ENCODE data around the gene ZBTB20.

ZBTB20 gene

GRCh38 chr3:114983248-114983647 is 163.8 kb downstream of the ZBTB20 start:
- Mint-ChIP-seq H3K36me3 (ENCODE audit: low read depth) (no peaks in the 10 kb centered on the region), H3K27me3 (no peaks in the 10 kb centered on the region), H3K4me3 (no peak overlapping the region), H3K9me3 (no peaks in the 10 kb centered on the region), H3K27ac (no peak overlapping the region), H3K4me1 (no peaks in the 10 kb centered on the region)
- DNase-seq (no peak), ATAC-seq (no peak)

DNA sequence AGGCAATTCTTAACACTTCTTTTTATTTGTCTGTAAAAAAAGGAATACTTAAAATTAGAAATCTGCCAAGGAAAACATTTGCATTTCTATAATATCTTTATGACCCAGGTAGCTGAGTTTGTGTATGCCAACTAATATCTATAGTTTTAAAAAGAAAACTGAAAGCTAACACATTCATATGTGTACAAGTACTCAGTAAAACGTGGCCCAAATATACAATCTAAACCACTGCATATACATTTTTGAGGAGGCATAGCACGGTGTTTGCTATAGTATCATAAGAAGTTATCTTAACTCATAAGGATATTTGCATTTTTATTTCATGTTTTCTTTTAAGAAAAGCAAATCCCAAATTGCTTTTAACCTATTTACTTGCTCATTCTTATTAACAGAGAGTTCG is 172.7 kb downstream of the ZBTB20 start:
- Mint-ChIP-seq H3K27ac (no peak overlapping the region), H3K36me3 (ENCODE audit: low read depth) (peaks cover 10% of the 10 kb centered on the region), H3K4me1 (no peaks in the 10 kb centered on the region), H3K27me3 (no peaks in the 10 kb centered on the region), H3K9me3 (peaks cover 4% of the 10 kb centered on the region), H3K4me3 (no peak overlapping the region)
- ATAC-seq (no peak), DNase-seq (no peak)

DNA sequence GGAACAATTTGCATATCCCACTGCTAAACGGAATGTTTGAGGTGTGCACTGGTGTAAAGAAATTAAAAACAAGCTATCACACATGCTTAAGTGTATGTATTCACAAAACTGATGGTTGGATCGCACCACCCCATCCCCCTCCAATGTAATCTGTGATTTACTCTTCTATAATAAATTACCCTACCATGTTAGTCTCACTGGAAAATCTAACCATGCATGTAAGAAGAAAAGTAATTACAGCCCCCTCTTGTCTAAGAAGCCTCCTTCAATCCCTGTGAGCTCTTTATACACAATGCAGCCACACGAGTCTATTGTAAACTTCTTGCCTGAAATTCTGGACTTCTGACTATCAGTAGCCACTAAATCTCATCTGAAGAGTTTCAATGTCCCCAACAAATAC is 173.6 kb downstream of the ZBTB20 start:
- Mint-ChIP-seq H3K4me1 (no peaks in the 10 kb centered on the region), H3K27me3 (no peaks in the 10 kb centered on the region), H3K27ac (no peak overlapping the region), H3K4me3 (no peak overlapping the region), H3K9me3 (peaks cover 4% of the 10 kb centered on the region), H3K36me3 (ENCODE audit: low read depth) (peaks cover 10% of the 10 kb centered on the region)
- DNase-seq: no peak
- ATAC-seq: no peak

- DNase-seq (no peak), ATAC-seq (no peak)
- Mint-ChIP-seq H3K4me3 (no peak overlapping the region), H3K27me3 (no peaks in the 10 kb centered on the region), H3K36me3 (ENCODE audit: low read depth) (peaks cover 14% of the 10 kb centered on the region), H3K27ac (no peak overlapping the region), H3K9me3 (no peaks in the 10 kb centered on the region), H3K4me1 (no peaks in the 10 kb centered on the region)
These were observed 179.9 kb downstream of the ZBTB20 start for GRCh38 chr3:114967168-114967567.

DNA sequence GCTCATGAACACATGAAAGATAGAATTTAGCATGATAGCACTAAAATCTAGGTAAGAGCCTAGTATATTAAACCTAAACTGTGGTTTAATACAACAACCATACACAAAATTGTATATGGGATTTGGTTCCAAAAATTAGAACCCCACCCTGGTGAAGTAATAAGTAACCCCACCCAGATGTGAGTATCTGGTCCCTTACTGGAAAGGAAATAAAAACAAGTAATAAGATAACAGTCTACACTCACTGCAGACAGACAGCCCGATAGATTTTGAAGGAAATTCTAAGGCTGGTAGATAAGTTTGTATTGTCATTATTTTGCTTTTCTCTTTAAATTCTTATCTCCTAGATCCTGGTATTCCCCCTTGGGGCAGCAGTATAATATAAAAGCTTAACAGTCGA is 184.9 kb downstream of the ZBTB20 start:
- no peaks in the 10 kb centered on the region for H3K9me3 Mint-ChIP-seq
- H3K27ac Mint-ChIP-seq: no peak overlapping the region
- H3K27me3 Mint-ChIP-seq: no peaks in the 10 kb centered on the region
- DNase-seq (no peak), ATAC-seq (no peak)
- peaks cover 17% of the 10 kb centered on the region for H3K36me3 Mint-ChIP-seq (ENCODE audit: low read depth)
- H3K4me3 Mint-ChIP-seq: no peak overlapping the region
- H3K4me1 Mint-ChIP-seq: no peaks in the 10 kb centered on the region

DNA sequence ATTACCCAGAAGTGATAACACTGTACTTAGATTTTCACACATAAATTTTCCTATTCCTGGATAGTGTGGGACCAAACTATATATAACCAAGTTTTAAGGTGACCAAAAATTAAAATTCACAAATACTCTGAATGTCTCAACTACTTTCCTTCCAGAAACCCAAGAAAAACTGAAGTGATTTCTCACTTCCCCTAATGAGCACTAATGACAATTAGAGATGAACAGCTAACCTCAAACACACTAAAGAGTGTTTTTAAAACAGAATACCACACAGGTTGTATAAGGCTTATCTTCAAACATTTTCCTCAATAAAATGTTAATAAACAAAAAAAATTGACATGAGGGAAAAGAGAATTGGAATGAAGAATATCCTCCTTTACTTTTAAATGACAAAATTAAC is 188.2 kb downstream of the ZBTB20 start:
- peaks cover 27% of the 10 kb centered on the region for H3K36me3 Mint-ChIP-seq (ENCODE audit: low read depth)
- H3K4me3 Mint-ChIP-seq: no peak overlapping the region
- H3K27me3 Mint-ChIP-seq: no peaks in the 10 kb centered on the region
- peaks cover 12% of the 10 kb centered on the region for H3K9me3 Mint-ChIP-seq
- H3K27ac Mint-ChIP-seq: no peak overlapping the region
- no peak for ATAC-seq
- H3K4me1 Mint-ChIP-seq: no peaks in the 10 kb centered on the region
- DNase-seq: no peak

- Mint-ChIP-seq H3K4me1 (no peaks in the 10 kb centered on the region), H3K27ac (no peak overlapping the region), H3K9me3 (peaks cover 24% of the 10 kb centered on the region), H3K27me3 (no peaks in the 10 kb centered on the region), H3K4me3 (no peak overlapping the region), H3K36me3 (ENCODE audit: low read depth) (peaks cover 42% of the 10 kb centered on the region)
- ATAC-seq (no peak), DNase-seq (no peak)
These were observed 193.3 kb downstream of the ZBTB20 start for GRCh38 chr3:114953800-114954199.

DNA sequence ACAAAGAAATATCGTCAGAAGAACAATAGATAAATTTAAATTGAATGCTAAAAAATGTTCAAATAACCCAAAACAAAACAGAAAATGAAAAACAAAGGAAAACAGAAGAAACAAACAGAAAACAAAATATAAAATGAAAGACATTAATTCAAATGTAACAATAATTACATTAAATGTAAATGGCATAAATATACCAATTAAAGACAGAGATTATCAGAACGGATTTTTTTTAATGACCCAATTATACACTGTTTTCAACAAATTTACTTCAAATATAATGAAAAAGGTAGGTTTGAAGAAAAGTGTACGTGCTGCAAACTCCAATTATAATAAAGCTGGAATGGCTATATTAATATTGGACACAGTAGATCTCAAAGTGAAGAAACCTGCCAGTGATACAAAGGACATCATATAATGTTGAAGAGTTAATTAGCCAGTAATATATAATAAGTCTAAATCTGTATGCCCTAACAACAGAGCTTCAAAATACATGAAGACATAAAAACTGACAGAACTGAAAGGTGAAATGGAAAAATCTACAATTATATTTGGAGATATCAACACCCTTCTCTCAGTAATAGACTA is 193.8 kb downstream of the ZBTB20 start:
- Mint-ChIP-seq H3K36me3 (ENCODE audit: low read depth) (peaks cover 40% of the 10 kb centered on the region), H3K9me3 (peaks cover 24% of the 10 kb centered on the region), H3K27me3 (no peaks in the 10 kb centered on the region), H3K4me1 (no peaks in the 10 kb centered on the region), H3K27ac (no peak overlapping the region), H3K4me3 (no peak overlapping the region)
- ATAC-seq (no peak), DNase-seq (no peak)

- ATAC-seq (no peak), DNase-seq (no peak)
- Mint-ChIP-seq H3K4me3 (no peak overlapping the region), H3K4me1 (peaks cover 9% of the 10 kb centered on the region), H3K27me3 (no peaks in the 10 kb centered on the region), H3K9me3 (peaks cover 11% of the 10 kb centered on the region), H3K27ac (no peak overlapping the region), H3K36me3 (ENCODE audit: low read depth) (peaks cover 15% of the 10 kb centered on the region)
These were observed 204.3 kb downstream of the ZBTB20 start for GRCh38 chr3:114942773-114943172.

DNA sequence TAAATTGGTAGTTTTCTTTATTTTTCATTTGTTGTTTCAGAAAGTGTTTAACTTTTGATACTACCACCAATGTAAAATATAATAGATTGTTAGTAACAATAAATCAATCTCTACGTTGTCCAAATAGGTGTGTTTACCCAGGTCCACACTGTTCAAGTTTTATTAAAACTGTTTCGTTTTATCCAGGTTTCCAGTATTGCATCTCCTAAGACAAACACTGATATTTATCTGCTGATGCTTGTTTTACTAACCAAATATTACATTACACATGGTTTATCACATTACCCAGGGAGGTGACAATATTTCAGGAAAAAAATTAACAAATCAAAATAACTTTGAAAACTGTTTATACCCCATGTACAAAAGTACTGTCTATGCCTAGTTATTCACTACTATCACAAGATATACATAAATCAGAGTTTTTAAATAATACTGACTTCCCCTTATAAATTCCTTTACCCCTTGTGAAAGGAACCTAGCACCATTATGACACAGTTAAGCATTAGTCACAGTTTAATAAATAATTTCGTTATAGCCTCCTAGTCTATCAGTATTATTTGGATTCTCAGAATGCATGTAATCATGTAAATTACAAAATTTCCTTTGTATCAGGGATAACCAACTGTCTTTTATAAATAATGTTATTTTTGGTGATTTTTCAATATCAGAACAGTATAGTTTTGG is 205.3 kb downstream of the ZBTB20 start:
- ATAC-seq: no peak
- Mint-ChIP-seq H3K4me3 (no peak overlapping the region), H3K36me3 (ENCODE audit: low read depth) (peaks cover 13% of the 10 kb centered on the region), H3K27ac (no peak overlapping the region), H3K27me3 (no peaks in the 10 kb centered on the region), H3K9me3 (peaks cover 10% of the 10 kb centered on the region), H3K4me1 (peaks cover 9% of the 10 kb centered on the region)
- no peak for DNase-seq

GRCh38 chr3:114939920-114940319 is 207.2 kb downstream of the ZBTB20 start:
- Mint-ChIP-seq H3K4me3 (no peak overlapping the region), H3K27me3 (no peaks in the 10 kb centered on the region), H3K36me3 (ENCODE audit: low read depth) (peaks cover 11% of the 10 kb centered on the region), H3K9me3 (peaks cover 3% of the 10 kb centered on the region), H3K4me1 (peaks cover 9% of the 10 kb centered on the region), H3K27ac (no peak overlapping the region)
- no peak for ATAC-seq
- DNase-seq: no peak

DNA sequence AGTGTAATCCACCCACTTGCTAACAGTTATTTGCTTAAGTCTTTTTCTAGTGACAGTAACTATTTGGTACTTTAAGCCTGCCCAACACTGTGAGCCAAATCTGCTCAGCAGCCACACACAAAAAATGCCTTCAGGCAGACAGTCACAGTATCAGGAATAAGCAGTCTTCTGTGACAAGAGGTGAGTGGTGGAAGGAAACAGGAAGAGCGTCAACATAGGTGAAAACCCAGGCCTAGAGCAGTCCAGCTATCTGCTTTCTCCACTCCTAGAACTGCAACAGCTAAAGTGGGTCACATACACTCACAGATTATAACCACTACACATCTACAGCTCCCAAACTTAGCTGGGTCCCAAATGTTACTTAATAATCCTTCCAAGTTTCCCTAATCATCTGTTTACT is 213.7 kb downstream of the ZBTB20 start:
- DNase-seq (no peak), ATAC-seq (no peak)
- H3K4me1 Mint-ChIP-seq: no peaks in the 10 kb centered on the region
- H3K9me3 Mint-ChIP-seq: no peaks in the 10 kb centered on the region
- no peaks in the 10 kb centered on the region for H3K27me3 Mint-ChIP-seq
- H3K4me3 Mint-ChIP-seq: no peak overlapping the region
- H3K36me3 Mint-ChIP-seq (ENCODE audit: low read depth): peaks cover 22% of the 10 kb centered on the region
- no peak overlapping the region for H3K27ac Mint-ChIP-seq

- no peaks in the 10 kb centered on the region for H3K27me3 Mint-ChIP-seq
- no peak overlapping the region for H3K27ac Mint-ChIP-seq
- H3K9me3 Mint-ChIP-seq: no peaks in the 10 kb centered on the region
- no peaks in the 10 kb centered on the region for H3K4me1 Mint-ChIP-seq
- DNase-seq (no peak), ATAC-seq (no peak)
- no peak overlapping the region for H3K4me3 Mint-ChIP-seq
- H3K36me3 Mint-ChIP-seq (ENCODE audit: low read depth): peaks cover 25% of the 10 kb centered on the region
These were observed 216.9 kb downstream of the ZBTB20 start for GRCh38 chr3:114929971-114930732.

GRCh38 chr3:114928989-114929640 is 218.0 kb downstream of the ZBTB20 start:
- H3K27ac Mint-ChIP-seq: no peak overlapping the region
- no peak overlapping the region for H3K4me3 Mint-ChIP-seq
- DNase-seq (no peak), ATAC-seq (no peak)
- H3K36me3 Mint-ChIP-seq (ENCODE audit: low read depth): peaks cover 29% of the 10 kb centered on the region
- peaks cover 6% of the 10 kb centered on the region for H3K9me3 Mint-ChIP-seq
- H3K4me1 Mint-ChIP-seq: no peaks in the 10 kb centered on the region
- H3K27me3 Mint-ChIP-seq: no peaks in the 10 kb centered on the region

GRCh38 chr3:114904633-114905032 is 242.5 kb downstream of the ZBTB20 start:
- ATAC-seq: no peak
- H3K4me3 Mint-ChIP-seq: no peak overlapping the region
- no peaks in the 10 kb centered on the region for H3K9me3 Mint-ChIP-seq
- H3K36me3 Mint-ChIP-seq (ENCODE audit: low read depth): peaks cover 8% of the 10 kb centered on the region
- H3K27me3 Mint-ChIP-seq: no peaks in the 10 kb centered on the region
- no peak for DNase-seq
- no peak overlapping the region for H3K27ac Mint-ChIP-seq
- peaks cover 16% of the 10 kb centered on the region for H3K4me1 Mint-ChIP-seq

All from activated naive CD8-positive, alpha-beta T cell treated with anti-CD3 and anti-CD28 coated beads, Interleukin-2, amount 50 U/mL, for 24 hours (primary cell).